Endothelial cell of umbilical vein (primary cell): ENCODE data around the gene DIP2B. TPM values are rescaled to one million over a fixed set of nuclear protein-coding genes. Genes with fewer than 3 reads are reported as not detected.

ENCODE experiments used
- BruUV-seq: library from RNA; stranded (reverse); fragments of 400-500 nt; replicated peaks from 2 replicates; lab custom pipeline; 2021; lab: Mats Ljungman, UMichigan
- CTCF ChIA-PET: fragments of 300-600, 350-600 bp; sonication (Branson Sonifier 250); formaldehyde crosslinking; loops from one replicate; lab custom pipeline; 2021; ENCODE audit warnings: antibody characterized with exemption, inconsistent platforms; lab: Charles Lee
- POLR2A ChIA-PET: fragments of 300-600, 350-600 bp; sonication (Branson Sonifier 250); formaldehyde crosslinking; loops from one replicate; lab custom pipeline; 2021; ENCODE audit warnings: antibody characterized with exemption, inconsistent platforms; lab: Charles Lee
- DNase-seq: peaks from one replicate; pipeline ENCODE4 v3.0.0-alpha.2; 2011; ENCODE audit warnings: low read depth, low spot score
- FAIRE-seq: peaks from 2 replicates; lab custom pipeline; 2011; peaks lifted over from hg19 to GRCh38; lab: Jason Lieb, UNC
- H2AFZ ChIP-seq: 2 replicates; pipeline ENCODE4 v1.6.0; 2012; ENCODE audit warnings: low read depth, low read length, control low read depth, inconsistent platforms
- H3K27ac ChIP-seq: 2 replicates; pipeline ENCODE4 v1.5.1; 2011; ENCODE audit warnings: low read depth, mild to moderate bottlenecking, control low read depth, low read length, moderate library complexity; ENCODE audit not compliant: insufficient read depth
- H3K27me3 ChIP-seq, 2 experiments: 2 replicates each; pipeline versions ENCODE4 v1.6.0 to v1.6.1; 2011; ENCODE audit warnings: low read length in 2 of 2, mixed read lengths in 1 of 2; ENCODE audit not compliant: control insufficient read depth in 2 of 2, insufficient read depth in 2 of 2
- H3K36me3 ChIP-seq, 2 experiments: 2 replicates in 1 of 2; 3 replicates in 1 of 2; pipeline ENCODE4 v1.5.1; 2011; ENCODE audit warnings: low read length in 2 of 2, mild to moderate bottlenecking in 1 of 2, moderate library complexity in 1 of 2; ENCODE audit not compliant: control insufficient read depth in 2 of 2, insufficient read depth in 2 of 2; ENCODE audit errors: extremely low read depth in 1 of 2
- H3K4me1 ChIP-seq: 3 replicates; pipeline ENCODE4 v1.5.1; 2011; ENCODE audit warnings: mild to moderate bottlenecking, low read length; ENCODE audit not compliant: control insufficient read depth, insufficient read depth; ENCODE audit errors: extremely low read depth
- H3K4me2 ChIP-seq: 2 replicates; pipeline ENCODE4 v1.6.1; 2011; ENCODE audit warnings: low read length, control low read depth, mixed read lengths; ENCODE audit not compliant: insufficient read depth
- H3K4me3 ChIP-seq, 3 experiments: fragments of 200-600 bp in 1 of 3; sonication (generic), shearing (Covaris generic) in 1 of 3; replicated peaks in 1 of 3; 2 replicates each; pipeline ENCODE4 v1.5.1; 2011 to 2016; ENCODE audit warnings: control low read depth in 3 of 3, low read length in 3 of 3, mild to moderate bottlenecking in 2 of 3, inconsistent platforms in 1 of 3, low read depth in 1 of 3, moderate library complexity in 1 of 3; ENCODE audit not compliant: insufficient read depth in 1 of 3
- H3K79me2 ChIP-seq: 2 replicates; pipeline ENCODE4 v1.6.0; 2012; ENCODE audit warnings: low read length, inconsistent platforms; ENCODE audit not compliant: control insufficient read depth, insufficient read depth
- H3K9ac ChIP-seq: replicated peaks from 2 replicates; pipeline ENCODE3; 2011; ENCODE audit warnings: low read length, control low read depth; ENCODE audit not compliant: insufficient read depth; ENCODE audit errors: extremely low read depth
- H3K9me1 ChIP-seq: replicated peaks from 3 replicates; pipeline ENCODE4 v1.6.0; 2011; ENCODE audit warnings: mild to moderate bottlenecking, low read length; ENCODE audit not compliant: control insufficient read depth, insufficient read depth; ENCODE audit errors: extremely low read depth
- H3K9me3 ChIP-seq: replicated peaks from 2 replicates; pipeline ENCODE4 v1.5.1; 2012; ENCODE audit warnings: low read length, inconsistent platforms; ENCODE audit not compliant: control insufficient read depth, insufficient read depth
- H4K20me1 ChIP-seq: replicated peaks from 2 replicates; pipeline ENCODE3; 2011; ENCODE audit warnings: mild to moderate bottlenecking, low read length; ENCODE audit not compliant: control insufficient read depth, insufficient read depth; ENCODE audit errors: extremely low read depth
- EZH2 ChIP-seq: IDR thresholded peaks from 2 replicates; pipeline ENCODE4 v1.6.1; 2012; ENCODE audit warnings: borderline replicate concordance, low read depth, mild to moderate bottlenecking, moderate library complexity, low read length, inconsistent platforms; ENCODE audit not compliant: severe bottlenecking
- FOS ChIP-seq: IDR thresholded peaks from 2 replicates; pipeline ENCODE4 v1.6.1; 2011; ENCODE audit warnings: mild to moderate bottlenecking, low read length, moderate library complexity, borderline replicate concordance; ENCODE audit not compliant: insufficient read depth
- GATA2 ChIP-seq: IDR thresholded peaks from 2 replicates; pipeline ENCODE4 v1.7.0; 2011; ENCODE audit warnings: low read depth, mild to moderate bottlenecking, moderate library complexity, mixed read lengths, low read length; ENCODE audit not compliant: insufficient read length, insufficient read depth
- JUN ChIP-seq: IDR thresholded peaks from 2 replicates; pipeline ENCODE4 v1.6.1; 2011; ENCODE audit warnings: borderline replicate concordance, low read depth; ENCODE audit not compliant: insufficient read length, insufficient read depth
- MYC ChIP-seq: IDR thresholded peaks from one replicate; pipeline ENCODE4 v1.6.1; 2011; ENCODE audit warnings: mild to moderate bottlenecking, low read depth, low read length
- POLR2A ChIP-seq: IDR thresholded peaks from 2 replicates; pipeline ENCODE4 v1.6.1; 2012; ENCODE audit warnings: low read depth, mild to moderate bottlenecking, control low read depth, low read length
- POLR2AphosphoS5 ChIP-seq: IDR thresholded peaks from 2 replicates; pipeline ENCODE4 v1.6.1; 2012; ENCODE audit warnings: low read depth, mild to moderate bottlenecking, control low read depth, low read length, moderate library complexity; ENCODE audit not compliant: insufficient read depth
- dilution Hi-C: fragments of 300-500 bp; cut with MboI; formaldehyde crosslinking; loops from one replicate; pipeline ENCODE4 v1.15.0; 2019; ENCODE audit warnings: low sequenced_read_pairs; ENCODE audit not compliant: extremely low pct_ligation_motif_present
- intact Hi-C: fragments of 100-400 bp; cut with micrococcal nuclease; formaldehyde crosslinking; loops from one replicate; pipeline ENCODE4 v1.10.0; 2022
- polyA plus RNA-seq, 4 experiments: library from polyadenylated mRNA; depleted of rRNA in 3 of 4; stranded (reverse) in 3 of 4; unstranded in 1 of 4; fragments of >200 nt; gene quantifications; 2 replicates each; pipeline versions ENCODE4 v1.2.1 to v1.2.3, GENCODE V29; 2011 to 2012; ENCODE audit warnings: missing spikeins in 1 of 4
- total RNA-seq: library from RNA; stranded (reverse); gene quantifications from 2 replicates; pipeline ENCODE4 v1.2.3, GENCODE V29; 2021
- TF ChIP-seq, protein P1 (sequence below), 2 donors: IDR thresholded peaks; 1 replicate in 1 of 2; 2 replicates in 1 of 2; pipeline ENCODE4 v1.5.1; 2011; ENCODE audit warnings: low read length in 2 of 2, mild to moderate bottlenecking in 2 of 2, moderate library complexity in 2 of 2, control low read depth in 1 of 2, inconsistent platforms in 1 of 2, low read depth in 1 of 2; ENCODE audit not compliant: insufficient read depth in 1 of 2; ENCODE audit errors: extremely low read depth in 1 of 2
- TF ChIP-seq, protein P2 (sequence below): IDR thresholded peaks from 2 replicates; pipeline ENCODE4 v1.6.1; 2011; ENCODE audit not compliant: insufficient read depth, insufficient read length

The DIP2B gene
- total and polyA plus RNA-seq, 2 donors (not counting 3 experiments of a cell fraction or from before 2014, with no cell fraction given), result 14.5 to 28.0 TPM

DNA sequence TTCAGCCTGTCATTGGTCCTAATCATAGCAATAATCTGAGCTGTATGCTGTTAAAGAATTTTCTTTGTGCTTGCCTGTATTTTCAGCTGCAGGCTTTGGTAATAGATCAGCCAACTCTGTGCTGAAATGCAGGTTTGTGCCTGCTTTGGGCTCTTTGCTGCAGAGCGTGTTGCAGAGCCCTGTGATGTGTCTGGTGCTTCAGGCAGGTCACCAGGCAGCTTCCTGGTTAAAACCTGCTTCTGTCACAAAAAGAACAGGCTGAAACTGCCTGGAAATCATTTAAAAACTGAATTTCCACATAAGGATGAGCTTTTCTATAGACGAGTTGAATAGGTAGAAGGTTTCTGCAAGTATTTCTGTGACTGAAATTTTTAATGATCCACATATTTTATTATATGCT is 3.1 kb downstream of the DIP2B start:
- no peak for FAIRE-seq
- dilution Hi-C loops, result no loop called here
- no peak overlapping the region for H3K27ac ChIP-seq
- H3K36me3 ChIP-seq, result no peaks in the 10 kb centered on the region
- no peaks in the 10 kb centered on the region for H3K9me1 ChIP-seq
- ChIA-PET CTCF (interaction anchor here (0.6 to 8.9 kb wide), 5 partner anchors 10 to 134 kb away, joined by 3 to 261 read pairs (median 3); no protein-coding TSS in a partner anchor), POLR2A (interaction anchor here (0.6 kb wide), 1 partner anchor 29 kb away, joined by 6 read pairs; no protein-coding TSS in a partner anchor)
- no peak overlapping the region for H3K9ac ChIP-seq
- H3K9me3 ChIP-seq, result no peaks in the 10 kb centered on the region
- no TSS peak for BruUV-seq
- H2AFZ ChIP-seq, result no peak overlapping the region
- peaks cover 11% of the 10 kb centered on the region for H3K4me1 ChIP-seq
- H3K4me2 ChIP-seq, result no peak overlapping the region
- H3K4me3 ChIP-seq, result no peak overlapping the region
- peaks cover 7% of the 10 kb centered on the region for H4K20me1 ChIP-seq
- H3K27me3 ChIP-seq, result no peaks in the 10 kb centered on the region
- peaks cover 59% of the 10 kb centered on the region for H3K79me2 ChIP-seq
- DNase-seq, result no peak
- TF ChIP-seq MYC, result no peak
- no peak for TF ChIP-seq POLR2A
- no peak for TF ChIP-seq GATA2
- TF ChIP-seq EZH2, result no peak
- TF ChIP-seq, protein P1, sequence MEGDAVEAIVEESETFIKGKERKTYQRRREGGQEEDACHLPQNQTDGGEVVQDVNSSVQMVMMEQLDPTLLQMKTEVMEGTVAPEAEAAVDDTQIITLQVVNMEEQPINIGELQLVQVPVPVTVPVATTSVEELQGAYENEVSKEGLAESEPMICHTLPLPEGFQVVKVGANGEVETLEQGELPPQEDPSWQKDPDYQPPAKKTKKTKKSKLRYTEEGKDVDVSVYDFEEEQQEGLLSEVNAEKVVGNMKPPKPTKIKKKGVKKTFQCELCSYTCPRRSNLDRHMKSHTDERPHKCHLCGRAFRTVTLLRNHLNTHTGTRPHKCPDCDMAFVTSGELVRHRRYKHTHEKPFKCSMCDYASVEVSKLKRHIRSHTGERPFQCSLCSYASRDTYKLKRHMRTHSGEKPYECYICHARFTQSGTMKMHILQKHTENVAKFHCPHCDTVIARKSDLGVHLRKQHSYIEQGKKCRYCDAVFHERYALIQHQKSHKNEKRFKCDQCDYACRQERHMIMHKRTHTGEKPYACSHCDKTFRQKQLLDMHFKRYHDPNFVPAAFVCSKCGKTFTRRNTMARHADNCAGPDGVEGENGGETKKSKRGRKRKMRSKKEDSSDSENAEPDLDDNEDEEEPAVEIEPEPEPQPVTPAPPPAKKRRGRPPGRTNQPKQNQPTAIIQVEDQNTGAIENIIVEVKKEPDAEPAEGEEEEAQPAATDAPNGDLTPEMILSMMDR (IDR thresholded peaks at IDR 0.05; ENCODE audit: extremely low read depth in 1 of 2, insufficient read depth in 1 of 2, low read depth in 1 of 2, low read length in 2 of 2), result no peak
- TF ChIP-seq, protein P2, sequence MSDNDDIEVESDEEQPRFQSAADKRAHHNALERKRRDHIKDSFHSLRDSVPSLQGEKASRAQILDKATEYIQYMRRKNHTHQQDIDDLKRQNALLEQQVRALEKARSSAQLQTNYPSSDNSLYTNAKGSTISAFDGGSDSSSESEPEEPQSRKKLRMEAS, result no peak
- TF ChIP-seq FOS, result no peak
- TF ChIP-seq JUN, result no peak
- no peak for TF ChIP-seq POLR2AphosphoS5
- intact Hi-C loops, result loop anchor here (5.0 kb wide), 1 partner anchor 89 kb away; no protein-coding TSS in a partner anchor
